ENCODE measurements around the gene KIF14.

GRCh38 chr1:200561856-200562214 lies 58.7 kb downstream of the KIF14 start:
- TF ChIP-seq CTCF (IDR thresholded peaks at IDR 0.05; ENCODE audit: low read depth, low read length) (no peak), POLR2A (IDR thresholded peaks at IDR 0.05; ENCODE audit: extremely low read depth, insufficient read length) (no peak)
